RWPE2 (cell line): ENCODE data around the gene TTC28.
"Not testable (repeated sequence)": the region's sequence is repeated elsewhere in the genome, so short reads cannot be mapped to it uniquely, and the experiment has no call there.

ENCODE experiments used
- ATAC-seq: fragments of 200-7000 bp; cut with Tn5 transposase; 3 replicates; pipeline ENCODE4 v1.9.1; 2021; ENCODE audit warnings: low read depth
- DNase-seq: peaks from one replicate; pipeline ENCODE4 v3.0.0-alpha.2; 2020; ENCODE audit warnings: low spot score
- H3K27ac ChIP-seq: fragments of 450-650 bp; 2 replicates; pipeline ENCODE4 v1.5.1; 2017; ENCODE audit warnings: mild to moderate bottlenecking; ENCODE audit not compliant: poor library complexity, severe bottlenecking
- H3K27me3 ChIP-seq: fragments of 250-450 bp; sonication (Bioruptor Pico); 2 replicates; pipeline ENCODE4 v1.5.1; 2021; ENCODE audit warnings: mild to moderate bottlenecking, moderate library complexity; ENCODE audit not compliant: insufficient read depth, poor library complexity, severe bottlenecking
- H3K36me3 ChIP-seq: fragments of 250-450 bp; sonication (Bioruptor Pico); 2 replicates; pipeline ENCODE4 v1.5.1; 2020; ENCODE audit warnings: low read depth, mild to moderate bottlenecking, moderate library complexity
- H3K4me1 ChIP-seq: fragments of 250-450 bp; sonication (Bioruptor Pico); 2 replicates; pipeline ENCODE4 v1.5.1; 2021; ENCODE audit warnings: mild to moderate bottlenecking, moderate library complexity; ENCODE audit not compliant: insufficient read depth, poor library complexity, severe bottlenecking
- H3K4me3 ChIP-seq: fragments of 250-450 bp; sonication (Bioruptor Pico); 2 replicates; pipeline ENCODE4 v1.5.1; 2021; ENCODE audit warnings: mild to moderate bottlenecking, moderate library complexity; ENCODE audit not compliant: severe bottlenecking
- H3K9me3 ChIP-seq: fragments of 250-450 bp; sonication (Bioruptor Pico); 2 replicates; pipeline ENCODE4 v1.5.1; 2021; ENCODE audit warnings: mild to moderate bottlenecking, moderate library complexity; ENCODE audit not compliant: severe bottlenecking
- TF ChIP-seq, protein P1 (sequence below): fragments of 450-650 bp; IDR thresholded peaks from one replicate; pipeline ENCODE4 v1.5.1; 2017; ENCODE audit warnings: mild to moderate bottlenecking, moderate library complexity; ENCODE audit not compliant: poor library complexity, severe bottlenecking

Gene TTC28

DNA sequence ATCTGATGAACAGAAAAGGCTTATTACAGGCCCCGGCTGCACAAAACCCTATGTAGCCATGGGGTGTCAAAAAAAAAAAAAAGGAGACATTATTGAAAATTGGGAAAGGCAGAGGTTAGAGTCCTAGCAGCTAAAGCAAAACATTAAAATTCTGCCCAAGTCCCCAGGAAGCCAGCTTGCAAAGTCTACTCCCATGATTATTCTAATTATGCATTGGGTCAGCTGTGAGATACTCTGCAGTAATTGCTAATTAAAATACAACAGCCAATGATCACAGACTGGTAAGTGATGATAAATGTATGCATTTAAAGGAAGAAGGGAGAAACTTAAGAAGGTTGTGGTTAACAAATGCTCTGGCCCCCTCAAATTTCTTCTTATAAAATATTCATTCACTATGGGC lies 473.7 kb downstream of the TTC28 start:
- no peaks in the 10 kb centered on the region for H3K9me3 ChIP-seq
- no peak overlapping the region for H3K27ac ChIP-seq

DNA sequence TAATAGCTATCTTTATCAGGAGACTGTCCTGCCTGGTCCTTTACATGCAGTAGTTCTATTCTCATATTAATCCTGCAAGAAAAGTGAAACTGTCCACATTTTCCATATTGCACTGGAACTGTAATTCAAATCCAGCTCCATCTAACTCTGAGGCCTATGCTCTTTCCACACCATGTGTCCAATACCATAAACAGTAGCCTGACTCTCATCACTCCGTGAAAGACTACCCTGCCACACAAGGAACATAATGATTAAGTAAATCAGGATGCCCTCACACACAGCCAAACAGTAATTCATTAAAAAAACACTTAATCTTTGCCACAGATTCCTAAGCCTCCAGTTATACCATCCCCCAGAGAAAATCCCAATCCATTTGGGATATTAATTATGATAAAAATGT lies 475.3 kb downstream of the TTC28 start:
- no peaks in the 10 kb centered on the region for H3K27me3 ChIP-seq
- no peak overlapping the region for H3K4me3 ChIP-seq
- DNase-seq: no peak
- H3K27ac ChIP-seq: no peak overlapping the region
- TF ChIP-seq, protein P1, sequence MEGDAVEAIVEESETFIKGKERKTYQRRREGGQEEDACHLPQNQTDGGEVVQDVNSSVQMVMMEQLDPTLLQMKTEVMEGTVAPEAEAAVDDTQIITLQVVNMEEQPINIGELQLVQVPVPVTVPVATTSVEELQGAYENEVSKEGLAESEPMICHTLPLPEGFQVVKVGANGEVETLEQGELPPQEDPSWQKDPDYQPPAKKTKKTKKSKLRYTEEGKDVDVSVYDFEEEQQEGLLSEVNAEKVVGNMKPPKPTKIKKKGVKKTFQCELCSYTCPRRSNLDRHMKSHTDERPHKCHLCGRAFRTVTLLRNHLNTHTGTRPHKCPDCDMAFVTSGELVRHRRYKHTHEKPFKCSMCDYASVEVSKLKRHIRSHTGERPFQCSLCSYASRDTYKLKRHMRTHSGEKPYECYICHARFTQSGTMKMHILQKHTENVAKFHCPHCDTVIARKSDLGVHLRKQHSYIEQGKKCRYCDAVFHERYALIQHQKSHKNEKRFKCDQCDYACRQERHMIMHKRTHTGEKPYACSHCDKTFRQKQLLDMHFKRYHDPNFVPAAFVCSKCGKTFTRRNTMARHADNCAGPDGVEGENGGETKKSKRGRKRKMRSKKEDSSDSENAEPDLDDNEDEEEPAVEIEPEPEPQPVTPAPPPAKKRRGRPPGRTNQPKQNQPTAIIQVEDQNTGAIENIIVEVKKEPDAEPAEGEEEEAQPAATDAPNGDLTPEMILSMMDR: no peak
- peaks cover 4% of the 10 kb centered on the region for H3K4me1 ChIP-seq
- no peaks in the 10 kb centered on the region for H3K9me3 ChIP-seq
- ATAC-seq: no peak
- no peaks in the 10 kb centered on the region for H3K36me3 ChIP-seq

More for the DNA sequence above, 473.7 kb downstream of the TTC28 start:
- Histone ChIP-seq H3K4me1 (peaks cover 4% of the 10 kb centered on the region), H3K36me3 (no peaks in the 10 kb centered on the region), H3K4me3 (no peak overlapping the region), H3K27me3 (no peaks in the 10 kb centered on the region)
- ATAC-seq (no peak), DNase-seq (no peak)
- TF ChIP-seq, protein P1: no peak

DNA sequence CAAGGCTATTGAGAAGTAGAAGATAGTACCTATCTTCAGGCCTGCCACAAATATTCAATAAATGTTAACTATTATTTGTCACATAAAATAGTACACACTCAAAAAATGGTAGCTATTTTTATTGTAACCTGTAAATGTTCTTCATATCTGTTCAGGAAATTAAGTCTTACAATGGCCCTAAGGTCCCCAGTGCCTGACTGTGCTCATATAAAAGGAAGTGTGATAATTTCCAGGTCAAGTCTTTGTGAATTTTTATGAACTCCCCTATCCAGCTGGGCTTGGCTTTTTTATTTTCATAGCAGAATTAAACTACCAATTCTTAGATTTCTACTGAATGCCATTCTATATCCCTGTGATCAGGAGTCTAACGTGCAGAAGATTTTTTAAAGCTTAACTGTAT lies 476.4 kb downstream of the TTC28 start:
- Histone ChIP-seq H3K4me3 (no peak overlapping the region), H3K9me3 (no peaks in the 10 kb centered on the region), H3K27me3 (no peaks in the 10 kb centered on the region), H3K27ac (no peak overlapping the region), H3K36me3 (no peaks in the 10 kb centered on the region), H3K4me1 (peaks cover 4% of the 10 kb centered on the region)
- no peak for DNase-seq
- ATAC-seq: no peak
- TF ChIP-seq, protein P1: no peak

DNA sequence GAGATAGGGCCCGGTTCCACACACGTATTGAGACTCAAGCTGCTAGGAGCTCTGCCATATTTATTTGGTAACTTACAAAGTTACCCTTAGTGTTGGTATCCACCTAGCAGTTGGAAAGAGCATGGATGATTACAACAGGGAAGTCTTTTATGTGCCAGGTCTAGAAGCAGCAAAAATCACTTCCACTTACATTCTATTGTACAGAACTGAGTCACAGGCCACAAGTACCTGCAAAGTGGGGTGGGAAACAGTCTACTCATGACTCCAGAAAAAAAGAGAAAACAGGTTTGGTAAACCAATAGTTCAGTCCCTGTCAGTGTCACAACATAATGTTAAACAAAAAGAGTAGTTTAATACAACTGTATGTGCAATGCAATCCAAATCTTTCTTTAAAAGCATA lies 480.9 kb downstream of the TTC28 start:
- H3K27me3 ChIP-seq: no peaks in the 10 kb centered on the region
- TF ChIP-seq, protein P1: no peak
- no peak overlapping the region for H3K27ac ChIP-seq
- H3K4me3 ChIP-seq: no peak overlapping the region
- H3K36me3 ChIP-seq: no peaks in the 10 kb centered on the region
- no peak for ATAC-seq
- H3K9me3 ChIP-seq: no peaks in the 10 kb centered on the region
- H3K4me1 ChIP-seq: no peaks in the 10 kb centered on the region
- no peak for DNase-seq

DNA sequence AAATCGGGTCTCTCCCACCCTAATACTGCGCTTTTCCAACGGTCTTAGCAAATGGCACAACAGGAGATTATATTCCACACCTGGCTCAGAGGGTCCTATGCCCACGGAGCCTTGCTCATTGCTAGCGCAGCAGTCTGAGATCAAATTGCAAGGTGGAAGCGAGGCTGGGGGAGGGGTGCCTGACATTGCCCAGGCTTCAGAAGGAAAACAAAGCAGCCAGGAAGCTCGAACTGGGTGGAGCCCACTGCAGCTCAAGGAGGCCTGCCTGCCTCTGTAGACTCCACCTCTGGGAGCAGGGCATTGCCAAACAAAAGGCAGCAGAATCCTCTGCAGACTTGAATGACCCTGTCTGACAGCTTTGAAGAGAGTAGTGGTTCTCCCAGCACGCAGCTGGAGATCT lies 488.1 kb downstream of the TTC28 start:
- H3K27me3 ChIP-seq, H3K9me3 ChIP-seq, H3K4me3 ChIP-seq, DNase-seq, H3K4me1 ChIP-seq, H3K36me3 ChIP-seq, H3K27ac ChIP-seq, ATAC-seq: not testable (repeated sequence)
